DND-41 (cell line): ENCODE results near the gene TLR5.

Source experiments
- EZH2 ChIP-seq: IDR thresholded peaks from 3 replicates; pipeline ENCODE4 v1.6.1; 2012; ENCODE audit warnings: borderline replicate concordance, low read depth, mild to moderate bottlenecking, moderate library complexity, low read length, inconsistent platforms; ENCODE audit not compliant: severe bottlenecking
- TF ChIP-seq, protein P1 (sequence below): IDR thresholded peaks from 2 replicates; pipeline ENCODE4 v1.5.1; 2012; ENCODE audit warnings: borderline replicate concordance, low read length, moderate library complexity, mild to moderate bottlenecking; ENCODE audit not compliant: poor library complexity, severe bottlenecking; ENCODE audit errors: extremely low read depth

DNA sequence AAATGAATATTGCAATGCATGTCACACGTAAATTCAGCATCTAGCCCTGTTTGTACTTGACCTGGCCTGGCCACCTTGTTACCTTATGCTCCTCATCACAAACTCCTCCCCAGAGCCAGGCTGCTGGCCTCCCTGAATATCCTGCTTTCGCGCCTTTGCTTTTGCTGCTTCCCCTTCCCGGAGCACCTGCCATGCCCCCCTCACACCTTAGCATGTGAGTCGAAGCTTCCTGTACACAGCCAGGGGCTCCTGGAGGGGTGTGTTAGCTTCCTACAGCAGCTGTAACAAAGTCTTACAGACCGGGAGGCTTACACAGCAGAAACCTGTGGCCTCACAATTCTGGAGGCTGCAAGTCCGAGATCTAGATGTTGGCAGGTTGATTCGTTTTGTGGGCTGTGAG, 60.1 kb downstream of the TLR5 start:
- TF ChIP-seq, protein P1, sequence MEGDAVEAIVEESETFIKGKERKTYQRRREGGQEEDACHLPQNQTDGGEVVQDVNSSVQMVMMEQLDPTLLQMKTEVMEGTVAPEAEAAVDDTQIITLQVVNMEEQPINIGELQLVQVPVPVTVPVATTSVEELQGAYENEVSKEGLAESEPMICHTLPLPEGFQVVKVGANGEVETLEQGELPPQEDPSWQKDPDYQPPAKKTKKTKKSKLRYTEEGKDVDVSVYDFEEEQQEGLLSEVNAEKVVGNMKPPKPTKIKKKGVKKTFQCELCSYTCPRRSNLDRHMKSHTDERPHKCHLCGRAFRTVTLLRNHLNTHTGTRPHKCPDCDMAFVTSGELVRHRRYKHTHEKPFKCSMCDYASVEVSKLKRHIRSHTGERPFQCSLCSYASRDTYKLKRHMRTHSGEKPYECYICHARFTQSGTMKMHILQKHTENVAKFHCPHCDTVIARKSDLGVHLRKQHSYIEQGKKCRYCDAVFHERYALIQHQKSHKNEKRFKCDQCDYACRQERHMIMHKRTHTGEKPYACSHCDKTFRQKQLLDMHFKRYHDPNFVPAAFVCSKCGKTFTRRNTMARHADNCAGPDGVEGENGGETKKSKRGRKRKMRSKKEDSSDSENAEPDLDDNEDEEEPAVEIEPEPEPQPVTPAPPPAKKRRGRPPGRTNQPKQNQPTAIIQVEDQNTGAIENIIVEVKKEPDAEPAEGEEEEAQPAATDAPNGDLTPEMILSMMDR: no peak
- no peak for TF ChIP-seq EZH2
